GM10248 (cell line): ENCODE data around the gene NPTX2.

Experiments
- CTCF ChIA-PET: fragments of 300-600 bp; sonication (Branson Sonifier 250); formaldehyde crosslinking; extraction: SDS; loops from one replicate; lab custom pipeline; 2021; ENCODE audit warnings: antibody characterized with exemption; lab: Yijun Ruan, JAX
- POLR2A ChIA-PET: fragments of 350-650 bp; sonication (Branson Sonifier 250); formaldehyde crosslinking; extraction: SDS; loops from one replicate; lab custom pipeline; 2020; ENCODE audit warnings: antibody characterized with exemption; lab: Yijun Ruan, JAX
- DNase-seq: peaks from one replicate; pipeline ENCODE4 v3.0.0; 2012; ENCODE audit errors: extremely low spot score
- CTCF ChIP-seq: IDR thresholded peaks from 2 replicates; pipeline ENCODE4 v1.5.1; 2012; ENCODE audit warnings: mild to moderate bottlenecking, low read depth; ENCODE audit errors: extremely low read depth, missing control alignments, control extremely low read depth

NPTX2 gene

DNA sequence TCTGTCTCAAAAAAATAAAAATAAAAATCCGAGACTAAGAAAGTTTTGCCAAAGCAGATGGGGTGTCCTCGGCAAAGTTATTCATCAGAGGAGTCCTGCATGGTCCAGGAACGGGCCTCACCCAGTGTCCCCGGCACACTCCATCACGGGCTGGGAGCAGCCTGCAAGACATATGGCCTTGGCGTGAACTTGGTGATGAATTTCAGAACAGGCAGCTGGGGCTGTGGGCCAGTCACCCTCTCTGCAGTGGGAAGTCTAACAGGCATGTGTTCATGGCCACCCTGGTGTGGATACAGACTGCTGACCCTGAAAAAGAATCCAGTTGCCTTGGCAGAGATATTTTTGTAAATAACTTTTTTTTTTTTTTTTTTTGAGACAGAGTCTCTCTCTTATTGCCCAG lies 34.7 kb downstream of the NPTX2 start:
- no peak for TF ChIP-seq CTCF
- POLR2A ChIA-PET: no interaction called here
- CTCF ChIA-PET: no interaction called here
- DNase-seq: no peak

- CTCF ChIA-PET: no interaction called here
- POLR2A ChIA-PET: no interaction called here
- no peak for DNase-seq
- TF ChIP-seq CTCF: no peak
Observed at GRCh38 chr7:98653601-98654310, 36.7 kb downstream of the NPTX2 start.

DNA sequence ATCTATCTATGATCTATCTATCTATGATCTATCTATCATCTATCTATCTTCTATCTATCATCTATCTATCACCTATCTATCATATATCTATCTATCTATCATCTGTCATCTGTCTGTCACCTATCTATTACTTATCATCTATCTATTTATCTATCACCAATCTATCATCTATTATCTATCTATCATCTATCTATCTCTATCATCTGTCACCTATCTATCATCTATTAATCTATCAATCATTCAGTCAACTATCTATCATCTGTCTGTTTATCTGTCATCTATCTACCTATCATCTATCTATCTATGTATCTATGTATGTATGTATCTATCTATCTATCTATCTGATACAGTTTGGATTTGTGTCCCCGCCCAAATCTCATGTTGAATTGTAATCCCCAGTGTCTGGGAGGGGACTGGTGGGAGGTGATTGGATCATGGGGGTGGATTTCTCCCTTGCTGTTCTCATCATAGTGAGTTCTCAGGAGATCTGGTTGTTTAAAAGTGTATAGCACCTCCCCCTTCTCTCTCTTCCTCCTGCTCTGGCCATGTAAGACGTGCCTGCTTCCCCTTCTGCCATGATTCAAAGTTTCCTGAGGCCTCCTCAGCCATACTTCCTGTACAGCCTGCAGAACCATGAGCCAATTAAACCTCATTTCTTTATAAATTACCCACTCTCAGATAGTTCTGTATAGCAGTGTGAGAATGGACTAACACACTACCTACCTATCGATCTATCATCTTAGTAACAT lies 37.6 kb downstream of the NPTX2 start:
- TF ChIP-seq CTCF: no peak
- CTCF ChIA-PET: no interaction called here

DNA sequence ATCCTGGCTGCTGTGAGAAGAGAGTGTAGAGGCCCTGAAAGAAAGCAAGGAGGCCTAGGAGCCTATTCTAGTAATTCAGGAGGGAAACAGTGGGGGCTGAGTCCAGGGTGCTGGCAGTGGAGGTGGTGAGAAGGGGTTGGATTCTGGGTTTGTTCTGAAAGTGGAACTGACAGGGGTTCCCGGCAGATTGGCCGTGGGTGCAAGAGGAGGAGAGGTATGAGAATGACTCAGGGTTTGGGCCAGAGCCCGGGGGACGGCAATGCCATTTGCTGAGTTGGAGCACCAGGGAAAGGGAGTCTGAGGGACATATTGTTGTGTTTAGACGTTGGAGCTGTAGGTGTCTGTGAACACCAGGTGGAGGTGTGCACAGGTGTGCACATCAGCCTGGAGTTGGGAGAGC lies 38.5 kb downstream of the NPTX2 start:
- POLR2A ChIA-PET: no interaction called here
- DNase-seq: no peak
- TF ChIP-seq CTCF: no peak

More for the DNA sequence above, 37.6 kb downstream of the NPTX2 start:
- no peak for DNase-seq
- POLR2A ChIA-PET: no interaction called here

DNA sequence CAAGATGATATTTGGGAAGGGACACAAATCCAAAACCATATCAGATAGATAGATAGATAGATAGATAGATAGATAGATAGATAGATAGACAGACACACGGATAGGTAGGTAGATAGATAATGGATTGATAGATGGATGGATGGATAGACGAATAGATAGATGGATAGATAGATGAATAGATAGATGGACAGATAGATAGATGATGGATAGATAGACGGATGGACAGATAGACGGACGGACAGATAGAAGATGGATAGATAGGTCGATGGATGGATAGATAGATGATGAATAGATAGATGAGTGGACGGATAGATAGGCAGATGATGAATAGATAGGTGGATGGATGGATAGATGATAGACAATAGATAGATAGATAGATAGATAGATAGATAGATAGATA lies 39.8 kb downstream of the NPTX2 start:
- CTCF ChIA-PET: no interaction called here
- no peak for DNase-seq
- POLR2A ChIA-PET: no interaction called here
- TF ChIP-seq CTCF: no peak

More for the DNA sequence above, 38.5 kb downstream of the NPTX2 start:
- CTCF ChIA-PET: no interaction called here

- DNase-seq: no peak
- ChIA-PET CTCF (no interaction called here), POLR2A (no interaction called here)
- no peak for TF ChIP-seq CTCF
Observed at GRCh38 chr7:98657736-98658135, 40.7 kb downstream of the NPTX2 start.
